RCC 7860 (cell line): Measurements from ENCODE around the gene CCDC88C.

Source experiments
- DNase-seq: peaks from one replicate; pipeline ENCODE4 v3.0.0-alpha.2; 2015; ENCODE audit warnings: low spot score
- FAIRE-seq: peaks from 2 replicates; lab custom pipeline; 2012; peaks lifted over from hg19 to GRCh38; lab: Jason Lieb, UNC

Gene CCDC88C

GRCh38 chr14:91367173-91368171 is 50.1 kb downstream of the CCDC88C start:
- DNase-seq: peak; percentile 68
- FAIRE-seq: no peak

- DNase-seq: no peak
- FAIRE-seq: no peak
Measured at GRCh38 chr14:91366749-91367148, 50.9 kb downstream of the CCDC88C start.

- FAIRE-seq (no peak), DNase-seq (no peak)
Measured at GRCh38 chr14:91365552-91365951, 52.1 kb downstream of the CCDC88C start.

GRCh38 chr14:91364524-91365270 is 52.9 kb downstream of the CCDC88C start:
- no peak for FAIRE-seq

GRCh38 chr14:91363776-91364523 is 53.7 kb downstream of the CCDC88C start:
- FAIRE-seq (no peak), DNase-seq (no peak)

More at GRCh38 chr14:91364524-91365270, 52.9 kb downstream of the CCDC88C start:
- no peak for DNase-seq

- FAIRE-seq (no peak), DNase-seq (no peak)
Measured at GRCh38 chr14:91361233-91361811, 56.3 kb downstream of the CCDC88C start.

GRCh38 chr14:91360490-91361232 is 57.0 kb downstream of the CCDC88C start:
- FAIRE-seq: no peak
- no peak for DNase-seq

GRCh38 chr14:91358654-91359220 is 58.9 kb downstream of the CCDC88C start:
- FAIRE-seq: no peak
- DNase-seq: no peak

GRCh38 chr14:91358025-91358319 is 59.6 kb downstream of the CCDC88C start:
- FAIRE-seq: no peak
- DNase-seq: no peak

- no peak for FAIRE-seq
- DNase-seq: no peak
Measured at GRCh38 chr14:91357272-91358024, 60.2 kb downstream of the CCDC88C start.

- no peak for FAIRE-seq
- DNase-seq: no peak
Measured at GRCh38 chr14:91356181-91356763, 61.3 kb downstream of the CCDC88C start.

GRCh38 chr14:91354979-91355685 is 62.5 kb downstream of the CCDC88C start:
- DNase-seq (no peak), FAIRE-seq (no peak)

- DNase-seq (no peak), FAIRE-seq (no peak)
Measured at GRCh38 chr14:91354221-91354916, 63.3 kb downstream of the CCDC88C start.

- FAIRE-seq (no peak), DNase-seq (no peak)
Measured at GRCh38 chr14:91352728-91353692, 64.6 kb downstream of the CCDC88C start.

- DNase-seq: no peak
Measured at GRCh38 chr14:91352053-91352452, 65.6 kb downstream of the CCDC88C start.

GRCh38 chr14:91351512-91351862 is 66.1 kb downstream of the CCDC88C start:
- FAIRE-seq: no peak
- no peak for DNase-seq

More at GRCh38 chr14:91352053-91352452, 65.6 kb downstream of the CCDC88C start:
- FAIRE-seq: no peak
